T-helper 9 cell (primary cell): ENCODE measurements around the gene KAT14.
A peak's percentile ranks its signal among the peaks of the same experiment; 100 is the strongest.
"Not testable (repeated sequence)": the region's sequence is repeated elsewhere in the genome, so short reads cannot be mapped to it uniquely, and the experiment has no call there.

Source experiments
- DNase-seq: peaks from one replicate; pipeline ENCODE4 v3.0.0-alpha.2; 2020
- total RNA-seq, 2 donors: gene quantifications; one replicate each; lab custom pipeline; 2026; lab: John Stamatoyannopoulos, UW

Gene KAT14, protein sequence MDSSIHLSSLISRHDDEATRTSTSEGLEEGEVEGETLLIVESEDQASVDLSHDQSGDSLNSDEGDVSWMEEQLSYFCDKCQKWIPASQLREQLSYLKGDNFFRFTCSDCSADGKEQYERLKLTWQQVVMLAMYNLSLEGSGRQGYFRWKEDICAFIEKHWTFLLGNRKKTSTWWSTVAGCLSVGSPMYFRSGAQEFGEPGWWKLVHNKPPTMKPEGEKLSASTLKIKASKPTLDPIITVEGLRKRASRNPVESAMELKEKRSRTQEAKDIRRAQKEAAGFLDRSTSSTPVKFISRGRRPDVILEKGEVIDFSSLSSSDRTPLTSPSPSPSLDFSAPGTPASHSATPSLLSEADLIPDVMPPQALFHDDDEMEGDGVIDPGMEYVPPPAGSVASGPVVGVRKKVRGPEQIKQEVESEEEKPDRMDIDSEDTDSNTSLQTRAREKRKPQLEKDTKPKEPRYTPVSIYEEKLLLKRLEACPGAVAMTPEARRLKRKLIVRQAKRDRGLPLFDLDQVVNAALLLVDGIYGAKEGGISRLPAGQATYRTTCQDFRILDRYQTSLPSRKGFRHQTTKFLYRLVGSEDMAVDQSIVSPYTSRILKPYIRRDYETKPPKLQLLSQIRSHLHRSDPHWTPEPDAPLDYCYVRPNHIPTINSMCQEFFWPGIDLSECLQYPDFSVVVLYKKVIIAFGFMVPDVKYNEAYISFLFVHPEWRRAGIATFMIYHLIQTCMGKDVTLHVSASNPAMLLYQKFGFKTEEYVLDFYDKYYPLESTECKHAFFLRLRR
- total RNA-seq: 14.0 to 31.8 reads per million in 2 donors

DNA sequence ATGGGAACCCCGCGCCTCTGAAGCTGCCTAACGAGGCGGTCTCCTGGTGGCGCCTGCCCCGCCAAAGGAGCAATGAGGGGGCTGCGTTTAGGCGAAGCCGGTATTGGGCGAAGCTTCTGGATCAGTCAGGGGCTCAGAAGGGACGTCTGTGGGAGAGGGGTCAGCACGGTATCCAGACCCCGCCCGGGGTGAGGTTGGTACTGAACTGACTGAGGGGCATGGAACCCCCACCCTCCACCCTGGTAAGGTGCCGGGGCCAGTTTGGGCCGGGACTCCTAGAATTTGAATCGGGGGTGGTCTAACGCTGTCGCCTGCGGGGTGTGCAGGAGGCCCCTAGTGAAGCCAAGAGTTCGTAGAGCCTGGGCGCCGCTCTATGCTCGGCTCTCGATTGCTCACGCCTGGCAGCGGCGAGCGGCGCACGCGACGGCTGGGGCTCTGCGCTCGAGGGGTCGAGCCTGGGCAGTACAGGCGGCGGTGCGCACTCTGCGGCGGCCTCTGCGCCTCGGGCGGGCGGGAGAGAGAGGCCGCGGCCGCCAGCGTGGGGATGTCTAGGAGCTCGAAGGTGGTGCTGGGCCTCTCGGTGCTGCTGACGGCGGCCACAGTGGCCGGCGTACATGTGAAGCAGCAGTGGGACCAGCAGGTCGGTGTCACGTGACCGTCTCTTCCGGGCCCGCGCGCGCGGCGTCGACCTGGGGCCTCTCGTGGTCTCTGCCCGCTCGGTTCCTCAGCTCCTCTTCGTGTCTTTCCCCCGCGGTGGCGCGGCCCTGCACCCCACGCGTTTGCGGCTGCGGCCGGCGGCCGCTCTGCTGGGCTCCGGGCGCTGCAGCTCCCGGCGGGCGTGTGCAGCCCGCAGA lies at the start of gene KAT14, which contains the start of gene PET117:
Gene KAT14 (plus strand): TSS at position 452 of the 854 bp plus-strand sequence. CDS start 4,798 bp downstream, outside the sequence.
Gene PET117 (plus strand): TSS at position 452 of the 854 bp plus-strand sequence. CDS start 93 bp downstream, at position 545.
- peak; percentile 89 for DNase-seq

DNA sequence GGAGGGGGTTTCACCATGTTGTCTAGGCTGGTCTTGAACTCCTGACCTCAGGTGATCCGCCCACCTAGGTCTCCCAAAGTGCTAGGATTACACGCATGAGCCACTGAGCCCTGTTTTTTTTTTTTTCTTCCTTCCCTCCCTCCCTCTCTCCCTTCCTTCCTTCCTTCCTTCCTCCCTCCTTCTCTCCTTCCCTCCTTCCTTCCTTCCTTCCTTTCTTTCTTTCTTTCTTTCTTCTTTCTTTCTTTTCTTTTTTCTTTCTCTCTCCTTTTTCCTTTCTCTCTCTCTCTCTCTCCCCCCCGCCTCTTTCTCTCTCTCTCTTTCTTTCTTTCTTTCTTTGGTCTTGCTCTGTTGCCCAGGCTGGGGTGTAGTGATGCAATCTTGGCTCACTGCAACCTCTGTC lies 49.4 kb upstream of the KAT14 start:
- not testable (repeated sequence) for DNase-seq

DNA sequence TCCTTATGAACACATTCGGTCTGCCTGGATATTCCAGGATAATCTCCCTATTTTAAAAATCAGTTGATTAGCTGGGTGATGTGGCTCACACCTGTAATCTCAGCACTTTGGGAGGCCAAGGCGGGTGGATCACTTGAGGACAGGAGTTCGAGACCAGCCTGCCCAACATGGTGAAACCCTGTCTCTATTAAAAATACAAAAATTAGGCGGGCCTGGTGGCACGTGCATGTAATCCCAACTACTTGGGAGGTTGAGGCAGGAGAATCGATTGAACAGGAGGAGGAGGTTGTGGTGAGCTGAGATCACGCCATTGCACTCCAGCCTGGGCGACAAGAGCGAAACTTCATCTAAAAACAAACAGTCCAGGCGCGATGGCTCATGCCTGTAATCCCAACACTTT lies 48.8 kb upstream of the KAT14 start:
- DNase-seq: not testable (repeated sequence)

DNA sequence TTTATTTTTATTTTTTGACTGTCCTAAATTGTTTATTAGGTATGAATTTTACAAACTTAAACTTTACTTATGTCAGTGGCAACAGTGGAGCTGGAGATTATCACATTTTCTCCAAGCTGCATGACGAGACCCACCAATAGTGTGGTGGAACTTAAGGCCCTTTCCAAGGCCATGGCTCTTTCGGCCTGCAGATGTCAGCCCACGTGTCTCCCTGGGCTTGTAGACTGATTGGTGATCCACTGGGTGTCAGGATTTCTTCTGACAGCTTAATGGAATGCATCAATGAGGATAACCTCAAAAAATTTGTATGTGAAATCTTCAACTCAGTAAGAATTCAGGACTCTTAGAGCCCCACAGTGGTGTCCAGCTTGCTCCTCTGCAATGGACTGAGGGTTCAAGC lies 47.6 kb upstream of the KAT14 start:
- DNase-seq: no peak

DNA sequence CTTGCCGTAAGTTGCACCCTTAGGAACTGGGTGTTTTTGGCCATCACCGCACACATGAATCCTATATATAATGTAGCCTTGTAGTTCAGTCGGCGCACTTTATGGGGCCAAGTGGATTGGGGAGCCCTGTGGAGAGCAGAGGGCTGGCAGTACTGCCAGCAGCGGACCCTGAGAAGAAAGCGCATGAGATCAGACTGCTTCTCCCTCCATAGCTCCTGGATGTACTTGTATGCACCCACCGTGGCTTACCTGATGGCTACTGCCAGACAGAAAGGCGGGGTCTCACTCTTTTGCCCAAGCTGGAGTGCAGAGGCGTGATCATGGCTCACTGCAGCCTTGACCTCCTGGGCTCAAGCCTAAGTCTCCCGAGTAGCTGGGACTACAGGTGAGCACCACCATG lies 47.2 kb upstream of the KAT14 start:
- no peak for DNase-seq

DNA sequence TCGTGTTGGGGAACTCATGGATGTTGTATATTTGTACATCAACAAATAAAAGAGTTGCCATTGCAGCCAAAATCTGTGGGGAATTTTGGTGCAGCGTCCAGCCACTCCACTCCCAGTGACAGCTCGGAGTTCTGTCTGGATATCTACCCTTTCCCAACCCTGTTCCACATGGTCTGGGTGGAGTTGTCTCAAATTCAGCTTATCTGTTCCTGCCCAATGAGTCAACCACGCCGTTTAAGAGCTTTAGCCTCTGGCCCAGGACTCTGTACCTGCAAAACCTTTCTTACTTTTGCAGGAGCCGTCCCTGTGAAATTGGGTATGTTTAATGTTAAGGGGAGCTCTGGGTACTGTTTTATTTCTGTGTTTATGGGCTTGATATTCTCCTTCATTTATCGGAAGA lies 46.0 kb upstream of the KAT14 start:
- no peak for DNase-seq

DNA sequence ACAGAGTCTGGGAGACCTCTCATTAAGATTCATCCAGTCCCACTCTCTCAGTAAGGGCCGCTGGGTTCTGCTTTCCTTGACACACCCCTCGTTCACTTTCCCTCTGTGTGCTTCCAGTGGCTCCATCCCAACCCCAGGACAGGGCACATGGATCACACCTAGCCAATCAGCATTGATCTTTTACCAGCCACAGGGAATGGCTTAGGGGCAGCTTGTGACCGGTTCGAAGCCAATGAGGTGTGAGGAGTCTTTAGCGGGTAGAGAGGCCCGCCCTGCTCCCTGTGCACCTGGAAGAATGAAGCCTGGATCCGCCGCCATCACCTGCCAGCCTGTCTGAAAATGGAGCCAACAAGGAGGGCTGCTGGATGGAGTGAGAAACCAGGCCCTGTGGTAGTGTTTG lies 44.8 kb upstream of the KAT14 start:
- no peak for DNase-seq

DNA sequence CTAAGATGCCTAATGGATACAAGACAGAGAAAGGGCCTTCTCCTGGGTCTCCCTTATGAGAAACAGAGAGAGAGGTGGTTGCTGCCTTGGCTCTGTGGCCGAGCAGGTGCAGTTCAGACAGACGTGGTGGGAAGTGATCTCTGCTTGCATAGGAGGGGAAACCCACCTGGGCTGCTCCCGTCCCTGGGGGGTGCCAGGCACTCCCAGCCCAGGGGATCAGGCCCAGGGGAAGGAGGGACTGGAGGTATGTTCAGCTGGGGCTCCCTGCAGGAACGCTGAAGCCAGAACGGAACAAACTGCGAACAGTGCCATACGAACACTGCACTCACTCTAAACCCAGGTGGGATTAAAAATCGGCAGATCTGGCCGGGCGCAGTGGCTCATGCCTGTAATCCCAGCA lies 44.3 kb upstream of the KAT14 start:
- DNase-seq: no peak

DNA sequence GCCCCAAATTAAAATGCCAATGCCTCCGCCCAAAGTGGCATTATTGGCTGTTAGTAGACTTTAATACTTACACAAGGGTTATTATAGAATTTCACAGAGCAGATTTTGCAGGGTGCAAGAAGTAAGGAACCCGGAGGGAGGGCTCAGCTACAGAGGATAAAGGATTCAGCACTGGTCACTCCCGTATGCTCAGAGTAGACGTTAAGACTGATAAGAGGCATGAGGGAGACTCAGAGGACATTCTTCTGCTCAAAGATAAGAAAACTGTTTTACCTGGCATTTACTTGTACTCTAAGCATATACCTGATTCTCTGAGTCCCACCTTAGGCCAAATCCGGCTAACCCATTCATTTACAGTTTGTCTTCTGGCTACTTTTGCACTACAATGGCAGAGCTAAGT lies 43.5 kb upstream of the KAT14 start:
- no peak for DNase-seq

DNA sequence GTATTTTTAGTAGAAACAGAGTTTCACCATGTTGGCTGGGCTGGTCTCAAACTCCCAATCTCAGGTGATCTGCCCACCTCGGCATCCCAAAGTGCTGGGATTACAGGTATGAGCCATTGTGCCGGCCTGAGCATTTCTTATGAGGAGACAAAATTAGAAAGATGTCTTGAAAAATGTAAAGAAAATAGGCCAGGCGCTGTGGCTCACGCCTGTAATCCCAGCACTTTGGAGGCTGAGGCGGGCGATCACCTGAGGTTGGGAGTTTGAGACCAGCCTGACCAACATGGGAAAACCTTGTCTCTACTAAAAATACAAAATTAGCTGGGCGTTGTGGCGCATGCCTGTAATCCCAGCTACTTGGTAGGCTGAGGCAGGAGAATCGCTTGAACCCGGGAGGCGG lies 37.1 kb upstream of the KAT14 start:
- DNase-seq: not testable (repeated sequence)

DNA sequence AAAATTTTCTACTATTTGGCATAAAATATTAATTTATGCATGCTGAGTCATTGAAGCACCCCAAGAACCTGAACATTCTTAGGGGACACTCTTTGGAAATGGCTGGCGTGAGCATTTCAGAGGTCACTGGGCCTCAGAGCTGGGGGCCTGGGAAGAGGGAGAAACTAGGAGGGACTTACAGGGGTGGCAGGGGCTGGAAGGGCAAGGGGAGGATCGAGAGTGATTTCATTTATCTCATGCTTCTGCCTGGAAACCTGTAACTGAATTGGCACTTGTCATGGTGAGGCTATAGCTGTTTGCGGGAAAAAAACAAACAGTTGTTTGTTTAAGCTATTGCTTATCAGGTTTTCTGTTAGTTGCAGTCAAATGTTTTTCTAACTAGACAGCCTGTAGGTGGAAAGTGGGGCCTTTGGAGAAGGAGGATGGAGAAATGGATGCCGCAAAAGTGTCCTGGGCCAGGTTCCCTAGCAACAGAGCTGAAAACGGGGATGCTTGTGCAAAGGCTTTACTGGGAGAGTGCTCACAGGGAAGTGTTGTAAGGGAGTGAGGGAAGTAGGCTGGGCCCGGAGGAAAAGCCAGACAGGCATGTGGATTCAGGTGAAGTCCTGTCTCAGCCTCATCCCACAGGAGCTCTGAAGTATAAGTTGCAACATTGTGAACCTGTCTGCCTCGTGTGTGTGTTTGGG lies 36.4 kb upstream of the KAT14 start:
- DNase-seq: no peak

DNA sequence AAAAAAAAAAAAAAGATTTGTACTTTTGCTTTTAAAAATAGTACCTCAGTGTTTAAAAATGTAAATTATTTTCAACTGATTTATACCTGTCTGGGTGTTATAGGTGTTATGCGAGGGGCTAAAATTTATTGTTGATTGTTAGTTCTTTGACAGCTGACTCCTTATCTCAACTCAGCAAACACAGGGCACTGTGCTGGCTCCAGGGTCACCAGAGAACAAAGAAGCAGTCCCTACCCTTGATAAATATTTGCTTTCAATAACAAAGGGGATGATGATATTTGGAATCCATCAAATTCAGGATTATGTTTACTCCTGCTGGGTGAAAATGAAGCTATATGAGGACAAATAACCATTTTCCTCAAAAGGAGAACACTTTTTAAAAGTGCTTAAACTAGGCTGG lies 34.2 kb upstream of the KAT14 start:
- no peak for DNase-seq

DNA sequence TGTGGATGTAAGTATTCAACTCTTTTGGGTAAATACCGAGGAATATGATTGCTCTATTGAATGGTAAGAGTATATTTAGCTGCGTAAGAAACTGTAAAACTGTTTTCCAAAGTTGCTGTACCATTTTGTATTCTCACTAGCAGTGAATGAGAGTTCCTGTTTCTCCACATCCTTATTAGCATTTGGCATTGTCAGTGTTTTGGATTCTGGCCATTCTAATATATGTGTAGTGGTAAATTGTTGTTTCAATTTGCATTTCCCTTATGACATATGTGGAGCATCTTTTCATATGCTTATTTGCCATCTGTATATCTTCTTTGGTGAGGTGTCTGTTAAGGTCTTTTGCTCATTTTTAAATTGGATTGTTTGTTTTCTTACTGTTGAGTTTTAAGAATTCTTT lies 29.3 kb upstream of the KAT14 start:
- no peak for DNase-seq

DNA sequence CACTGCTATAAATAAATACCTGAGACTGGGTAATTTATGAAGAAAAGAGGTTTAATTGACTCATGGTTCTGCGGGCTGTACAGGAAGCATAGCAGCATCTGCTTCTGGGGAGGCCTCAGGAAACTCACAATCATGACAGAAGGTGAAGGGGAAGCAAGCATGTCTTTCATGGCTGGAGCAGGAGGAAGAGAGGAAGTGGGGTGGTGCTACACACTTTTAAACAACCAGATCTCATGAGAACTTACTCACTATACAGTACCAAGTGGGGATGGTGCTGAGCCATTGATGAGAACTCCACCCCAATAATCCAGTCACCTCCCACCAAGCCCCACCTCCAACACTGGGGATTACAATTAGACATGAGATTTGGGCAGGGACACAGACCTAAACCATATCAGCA lies 9.1 kb upstream of the KAT14 start:
- not testable (repeated sequence) for DNase-seq

DNA sequence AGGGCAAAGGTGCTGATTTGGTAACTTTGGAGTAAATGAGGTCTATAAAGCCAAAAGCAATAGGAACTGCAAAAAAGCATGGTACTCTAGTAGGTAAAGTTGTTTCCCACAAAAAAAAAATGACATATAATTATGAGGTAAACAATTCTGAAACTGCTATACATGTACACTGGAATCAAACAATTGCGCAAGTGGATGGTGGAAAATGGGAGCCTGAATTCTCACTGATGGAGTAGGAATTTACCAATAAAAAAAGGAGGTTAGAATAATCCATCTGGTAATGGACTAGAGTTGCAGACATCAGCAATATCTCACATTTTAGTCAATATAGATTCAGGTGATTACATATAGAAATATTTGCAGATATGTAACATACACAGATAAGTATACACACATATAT lies 5.0 kb upstream of the KAT14 start:
- DNase-seq: no peak

DNA sequence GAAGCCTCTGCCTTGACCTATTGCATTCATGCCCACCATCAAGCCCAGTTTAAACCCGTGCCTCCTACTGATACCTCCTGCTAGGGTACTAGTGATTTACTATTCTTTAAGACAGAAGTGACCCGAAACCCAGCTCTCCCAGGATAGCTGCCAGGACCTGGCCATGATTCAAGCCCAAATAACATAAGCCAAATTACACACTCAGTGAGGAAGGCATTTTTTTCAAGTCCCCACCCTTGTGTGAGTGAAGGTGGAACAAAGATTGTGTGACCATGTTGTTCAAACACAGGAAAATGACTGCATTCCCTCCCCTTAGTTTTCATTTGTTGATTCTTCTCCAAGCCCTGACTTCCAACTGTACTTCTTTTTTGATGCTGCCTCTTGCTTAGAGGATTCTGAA lies 3.7 kb upstream of the KAT14 start:
- no peak for DNase-seq

DNA sequence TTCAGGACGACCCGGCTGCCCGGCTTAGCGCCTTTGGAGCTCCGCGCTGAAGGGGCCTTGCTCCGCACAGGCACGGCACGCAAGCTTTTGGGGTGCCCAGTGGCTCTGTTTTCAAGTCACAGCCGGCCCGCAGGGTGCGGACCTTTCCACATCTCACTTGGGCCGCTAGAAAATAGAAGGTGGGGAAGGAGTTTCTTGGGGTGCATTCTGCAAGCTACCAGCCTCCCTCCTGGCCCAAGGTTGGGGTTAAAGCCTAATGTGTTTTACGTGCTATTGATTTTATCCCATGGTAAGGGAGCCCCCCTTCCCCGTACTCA lies 561 bp downstream of the KAT14 start:
- no peak for DNase-seq

DNA sequence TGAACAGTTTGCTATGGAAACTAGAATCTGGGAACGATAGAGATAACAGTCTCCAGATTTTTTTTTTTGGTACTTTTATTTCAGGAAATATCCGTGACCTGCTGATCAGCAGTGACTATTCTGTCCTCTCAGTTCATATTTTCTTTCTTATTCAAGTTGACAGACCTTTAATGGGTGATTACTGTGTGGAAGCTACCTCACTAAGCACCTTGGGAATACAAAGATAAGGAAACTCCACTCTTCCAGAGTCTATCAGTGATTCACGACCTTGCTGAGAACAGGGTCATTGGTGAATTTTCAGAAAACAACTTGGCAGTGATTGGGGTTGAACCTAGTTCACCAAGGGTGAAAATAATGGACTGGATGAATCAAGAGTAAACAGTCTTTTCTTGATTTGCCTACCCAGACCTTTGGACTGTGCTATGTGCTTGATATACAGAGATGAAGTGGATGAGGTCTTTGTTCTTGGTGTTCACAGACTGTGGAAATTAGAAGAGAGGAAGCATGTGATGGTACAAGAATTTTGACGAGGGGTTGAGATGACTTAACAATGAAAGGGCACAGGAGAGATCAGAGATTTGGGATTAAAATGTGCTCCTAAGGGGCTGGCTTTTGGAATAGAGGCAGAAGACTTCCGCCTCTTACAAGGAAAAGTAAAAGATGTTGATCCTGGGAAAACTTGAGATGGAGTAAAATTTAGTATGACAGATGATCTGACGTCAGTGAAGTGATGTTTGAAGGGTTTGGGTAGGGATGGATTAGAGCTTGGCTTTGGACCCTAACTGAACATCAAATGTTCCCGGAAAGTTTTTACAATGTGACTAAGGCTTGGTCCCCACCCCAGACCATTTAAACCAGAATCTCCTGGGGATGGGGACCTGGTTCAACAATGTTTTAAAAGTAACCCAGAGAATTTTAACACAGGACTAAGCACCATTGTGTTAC lies 1.2 kb downstream of the KAT14 start:
- DNase-seq: no peak

DNA sequence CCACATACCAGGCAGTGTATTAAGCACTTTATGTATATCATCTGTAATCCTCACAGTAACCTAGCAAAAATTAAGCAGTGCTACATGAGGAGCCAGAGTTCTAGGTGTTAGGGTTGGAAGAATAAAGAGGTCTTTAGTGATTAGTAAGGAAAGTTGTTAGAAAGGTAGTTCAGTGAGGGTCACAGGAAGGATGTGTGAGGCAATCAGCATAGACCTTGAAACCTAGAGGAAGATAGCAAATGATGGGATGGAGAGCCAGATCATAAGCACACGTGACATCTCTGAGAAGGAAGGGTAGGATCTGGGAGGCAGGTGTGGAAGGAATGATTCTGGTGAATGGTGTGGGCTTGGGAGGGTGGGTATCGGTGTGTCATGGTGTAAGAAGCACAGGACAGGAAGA lies 2.2 kb downstream of the KAT14 start:
- no peak for DNase-seq

DNA sequence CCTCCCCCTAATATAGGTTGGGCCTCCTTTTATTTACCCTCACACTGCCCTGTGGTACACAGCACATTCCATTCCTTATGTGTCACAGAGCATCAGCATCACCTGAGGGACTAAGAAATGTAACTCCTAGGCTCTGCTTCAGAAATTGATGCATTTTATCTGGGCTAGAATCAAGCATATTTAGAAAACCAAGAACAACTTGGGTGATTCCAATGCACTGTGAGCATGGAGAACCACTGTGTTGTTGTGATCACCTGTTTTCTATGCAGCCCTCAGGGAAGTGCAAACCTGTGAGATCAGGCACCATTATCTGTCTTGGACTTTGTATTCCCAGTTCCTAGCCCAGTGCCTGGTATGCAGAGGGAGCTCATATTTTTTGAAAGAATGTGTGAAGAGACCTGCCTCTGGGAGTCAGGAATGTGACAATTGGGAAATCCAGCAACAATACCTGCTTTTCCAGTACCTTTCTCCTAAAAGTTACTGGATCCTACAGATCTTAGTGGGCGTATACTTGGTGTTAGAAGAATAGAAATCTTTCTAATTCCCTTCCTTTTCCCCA lies 7.0 kb downstream of the KAT14 start:
- DNase-seq: no peak

DNA sequence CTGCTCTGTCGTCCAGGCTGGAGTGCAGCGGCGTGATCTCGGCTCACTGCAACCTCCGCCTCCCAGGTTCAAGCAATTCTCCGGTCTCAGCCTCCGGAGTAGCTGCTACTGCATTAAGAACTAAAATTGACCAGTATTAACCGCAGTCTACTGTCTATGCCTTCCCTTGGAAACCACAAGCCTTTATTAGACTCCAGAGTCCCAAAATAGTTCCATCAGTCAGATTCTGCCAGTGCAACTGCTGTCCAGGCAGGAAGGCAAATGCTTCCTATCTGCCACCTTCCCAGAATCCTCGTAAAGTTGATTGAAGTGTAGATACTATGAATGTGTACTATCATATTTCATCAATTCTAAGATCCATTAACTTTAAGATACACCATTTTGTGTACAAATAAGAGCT lies 16.7 kb downstream of the KAT14 start:
- no peak for DNase-seq
